ENCODE results near the gene DDIAS.
"Not testable (repeated sequence)": the region's sequence is repeated elsewhere in the genome, so short reads cannot be mapped to it uniquely, and the experiment has no call there.

DNA sequence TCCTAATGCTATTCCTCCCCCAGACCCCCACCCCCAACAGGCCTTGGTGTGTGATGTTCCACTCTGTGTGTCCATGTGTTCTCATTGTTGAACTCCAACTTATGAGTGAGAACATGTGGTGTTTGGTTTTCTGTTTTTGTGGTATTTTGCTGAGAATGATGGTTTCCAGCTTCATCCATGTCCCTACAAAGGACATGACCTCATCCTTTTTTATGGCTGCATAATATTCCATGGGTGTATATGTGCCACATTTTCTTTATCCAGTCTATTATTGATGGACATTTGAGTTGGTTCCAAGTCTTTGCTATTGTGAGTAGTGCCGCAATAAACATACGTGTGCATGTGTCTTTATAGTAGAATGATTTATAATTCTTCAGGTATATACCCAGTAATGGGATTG lies 49.0 kb downstream of the DDIAS start:
- not testable (repeated sequence) for TF ChIP-seq EZH2 (IDR thresholded peaks at IDR 0.05; ENCODE audit: low read depth)
- TF ChIP-seq, protein P1, sequence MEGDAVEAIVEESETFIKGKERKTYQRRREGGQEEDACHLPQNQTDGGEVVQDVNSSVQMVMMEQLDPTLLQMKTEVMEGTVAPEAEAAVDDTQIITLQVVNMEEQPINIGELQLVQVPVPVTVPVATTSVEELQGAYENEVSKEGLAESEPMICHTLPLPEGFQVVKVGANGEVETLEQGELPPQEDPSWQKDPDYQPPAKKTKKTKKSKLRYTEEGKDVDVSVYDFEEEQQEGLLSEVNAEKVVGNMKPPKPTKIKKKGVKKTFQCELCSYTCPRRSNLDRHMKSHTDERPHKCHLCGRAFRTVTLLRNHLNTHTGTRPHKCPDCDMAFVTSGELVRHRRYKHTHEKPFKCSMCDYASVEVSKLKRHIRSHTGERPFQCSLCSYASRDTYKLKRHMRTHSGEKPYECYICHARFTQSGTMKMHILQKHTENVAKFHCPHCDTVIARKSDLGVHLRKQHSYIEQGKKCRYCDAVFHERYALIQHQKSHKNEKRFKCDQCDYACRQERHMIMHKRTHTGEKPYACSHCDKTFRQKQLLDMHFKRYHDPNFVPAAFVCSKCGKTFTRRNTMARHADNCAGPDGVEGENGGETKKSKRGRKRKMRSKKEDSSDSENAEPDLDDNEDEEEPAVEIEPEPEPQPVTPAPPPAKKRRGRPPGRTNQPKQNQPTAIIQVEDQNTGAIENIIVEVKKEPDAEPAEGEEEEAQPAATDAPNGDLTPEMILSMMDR (conservative IDR thresholded peaks at IDR 0.05), result not testable (repeated sequence)

Data from PC-9 (cell line).